Measurements from ENCODE around the gene ABCB4.

ABCB4 gene

GRCh38 chr7:87475359-87476178, at the start of gene ABCB4:
Gene ABCB4, minus strand, starts transcription at chr7:87475680. Its CDS starts 215 bp downstream, at chr7:87475465.
- no peak for TF ChIP-seq CTCF (IDR thresholded peaks at IDR 0.05; ENCODE audit: poor library complexity, severe bottlenecking)

GRCh38 chr7:87518735-87519134, 43.3 kb upstream of the ABCB4 start:
- H3K36me3 ChIP-seq (ENCODE audit: low read depth): no peaks in the 10 kb centered on the region
- H3K27ac ChIP-seq (ENCODE audit: poor library complexity, severe bottlenecking): no peak overlapping the region
- H3K4me1 ChIP-seq (ENCODE audit: insufficient read depth, poor library complexity, severe bottlenecking): no peaks in the 10 kb centered on the region
- no peak for DNase-seq (ENCODE audit: low spot score)
- ATAC-seq (ENCODE audit: low read depth): no peak
- TF ChIP-seq CTCF (IDR thresholded peaks at IDR 0.05; ENCODE audit: poor library complexity, severe bottlenecking): no peak
- H3K27me3 ChIP-seq (ENCODE audit: insufficient read depth, poor library complexity, severe bottlenecking): no peaks in the 10 kb centered on the region
- no peak overlapping the region for H3K4me3 ChIP-seq (ENCODE audit: severe bottlenecking)
- no peaks in the 10 kb centered on the region for H3K9me3 ChIP-seq (ENCODE audit: severe bottlenecking)

More at GRCh38 chr7:87475359-87476178, at the start of gene ABCB4:
- H3K4me1 ChIP-seq (ENCODE audit: insufficient read depth, poor library complexity, severe bottlenecking): no peaks in the 10 kb centered on the region
- no peaks in the 10 kb centered on the region for H3K9me3 ChIP-seq (ENCODE audit: severe bottlenecking)
- H3K4me3 ChIP-seq (ENCODE audit: severe bottlenecking): no peak within 1 kb of the TSS
- ATAC-seq (ENCODE audit: low read depth) (no peak), DNase-seq (ENCODE audit: low spot score) (no peak)
- no peaks in the 10 kb centered on the region for H3K36me3 ChIP-seq (ENCODE audit: low read depth)
- H3K27ac ChIP-seq (ENCODE audit: poor library complexity, severe bottlenecking): no peak within 1 kb of the TSS
- peaks cover 57% of the 10 kb centered on the region for H3K27me3 ChIP-seq (ENCODE audit: insufficient read depth, poor library complexity, severe bottlenecking)

- H3K4me3 ChIP-seq (ENCODE audit: severe bottlenecking): no peak overlapping the region
- ATAC-seq (ENCODE audit: low read depth) (no peak), DNase-seq (ENCODE audit: low spot score) (no peak)
- no peaks in the 10 kb centered on the region for H3K27me3 ChIP-seq (ENCODE audit: insufficient read depth, poor library complexity, severe bottlenecking)
- no peak for TF ChIP-seq CTCF (IDR thresholded peaks at IDR 0.05; ENCODE audit: poor library complexity, severe bottlenecking)
- H3K9me3 ChIP-seq (ENCODE audit: severe bottlenecking): no peaks in the 10 kb centered on the region
- H3K36me3 ChIP-seq (ENCODE audit: low read depth): no peaks in the 10 kb centered on the region
- H3K4me1 ChIP-seq (ENCODE audit: insufficient read depth, poor library complexity, severe bottlenecking): no peaks in the 10 kb centered on the region
- no peak overlapping the region for H3K27ac ChIP-seq (ENCODE audit: poor library complexity, severe bottlenecking)
These were observed 42.4 kb upstream of the ABCB4 start for GRCh38 chr7:87517891-87518290.

- DNase-seq (ENCODE audit: low spot score) (no peak), ATAC-seq (ENCODE audit: low read depth) (no peak)
- Histone ChIP-seq H3K9me3 (ENCODE audit: severe bottlenecking) (no peaks in the 10 kb centered on the region), H3K4me3 (ENCODE audit: severe bottlenecking) (no peak overlapping the region), H3K4me1 (ENCODE audit: insufficient read depth, poor library complexity, severe bottlenecking) (no peaks in the 10 kb centered on the region), H3K27me3 (ENCODE audit: insufficient read depth, poor library complexity, severe bottlenecking) (no peaks in the 10 kb centered on the region), H3K36me3 (ENCODE audit: low read depth) (no peaks in the 10 kb centered on the region), H3K27ac (ENCODE audit: poor library complexity, severe bottlenecking) (no peak overlapping the region)
- no peak for TF ChIP-seq CTCF (IDR thresholded peaks at IDR 0.05; ENCODE audit: poor library complexity, severe bottlenecking)
These were observed 41.8 kb upstream of the ABCB4 start for GRCh38 chr7:87517136-87517815.
